Mononuclear cell (primary cell): Measurements from ENCODE around the gene NOTCH4. TPM values are rescaled to one million over a fixed set of nuclear protein-coding genes. Genes with fewer than 3 reads are reported as not detected.
A peak's percentile ranks its signal among the peaks of the same experiment; 100 is the strongest.

Experiments
- H3K27me3 ChIP-seq: 2 replicates; pipeline ENCODE4 v1.6.0; 2011; ENCODE audit warnings: low read length, control low read depth; ENCODE audit not compliant: insufficient read depth
- H3K4me1 ChIP-seq: 2 replicates; pipeline ENCODE4 v1.5.1; 2011; ENCODE audit warnings: mild to moderate bottlenecking, low read length, control low read depth; ENCODE audit not compliant: insufficient read depth
- H3K4me3 ChIP-seq: 2 replicates; pipeline ENCODE4 v1.5.1; 2011; ENCODE audit warnings: mild to moderate bottlenecking, low read length, moderate library complexity
- H3K9me3 ChIP-seq: 2 replicates; pipeline ENCODE4 v1.5.1; 2011; ENCODE audit warnings: low read depth, mild to moderate bottlenecking, control low read depth, low read length
- total RNA-seq: library from RNA; depleted of rRNA; stranded (reverse); fragments of >200 nt; gene quantifications from one replicate; pipeline ENCODE4 v1.2.3, GENCODE V29; 2012

NOTCH4 gene
- total RNA-seq, 1 donor: 5.6 TPM

DNA sequence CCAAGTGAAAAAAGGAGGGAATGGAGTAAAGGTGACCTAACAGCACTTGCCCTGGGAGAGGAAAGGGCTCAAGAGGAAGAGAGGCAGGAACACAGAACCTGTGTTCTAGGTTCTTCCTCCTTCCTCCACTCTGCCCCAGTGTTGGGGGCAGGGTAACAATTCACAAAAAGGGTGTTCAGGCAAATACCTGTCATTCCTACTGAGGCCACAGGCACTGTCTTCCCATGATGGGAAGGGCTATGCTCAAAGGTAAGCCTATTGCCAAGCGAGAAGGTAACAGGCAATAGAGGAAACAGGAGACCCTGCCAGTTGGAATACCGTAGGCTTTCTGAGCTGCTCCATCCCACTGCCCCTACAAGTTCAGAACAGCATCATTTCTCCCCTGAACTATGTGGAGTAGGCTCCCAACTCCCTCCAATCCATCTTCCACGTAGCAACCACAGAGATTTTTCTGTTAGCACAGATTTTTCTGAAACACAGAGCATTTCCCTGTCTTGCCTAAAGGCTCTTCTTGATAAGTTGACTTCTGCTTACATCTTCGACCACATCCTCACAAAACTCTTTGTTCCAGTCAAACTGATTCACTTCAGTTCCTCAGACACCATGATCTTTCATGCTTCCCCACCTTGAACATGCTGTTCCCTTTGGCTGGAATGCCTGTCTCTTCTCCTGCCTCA, 50.7 kb downstream of the NOTCH4 start:
- H3K4me3 ChIP-seq: no peak overlapping the region
- H3K27me3 ChIP-seq: no peaks in the 10 kb centered on the region
- no peaks in the 10 kb centered on the region for H3K9me3 ChIP-seq
- peaks cover 45% of the 10 kb centered on the region for H3K4me1 ChIP-seq

DNA sequence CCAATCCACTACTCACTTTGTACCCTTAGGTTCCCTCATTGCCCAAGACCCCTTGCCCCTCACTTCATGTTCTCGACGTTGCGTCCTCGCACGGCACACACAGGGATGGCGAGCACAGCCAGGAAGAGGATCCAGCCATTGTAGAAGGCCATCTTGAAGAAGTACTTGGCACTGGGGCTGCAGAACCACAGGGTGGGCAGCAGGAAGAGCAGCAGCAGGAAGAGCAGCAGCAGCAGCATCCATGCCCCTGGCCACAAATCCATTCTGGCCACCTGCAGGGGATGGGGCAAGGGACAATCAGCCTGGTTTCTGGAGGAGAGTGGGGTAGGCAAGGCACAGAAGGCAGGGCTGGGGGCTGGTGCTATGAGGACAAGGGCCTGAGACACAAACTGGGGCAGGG, 52.6 kb downstream of the NOTCH4 start:
- no peak overlapping the region for H3K4me3 ChIP-seq
- H3K4me1 ChIP-seq: peaks cover 30% of the 10 kb centered on the region
- H3K27me3 ChIP-seq: no peaks in the 10 kb centered on the region
- no peaks in the 10 kb centered on the region for H3K9me3 ChIP-seq

DNA sequence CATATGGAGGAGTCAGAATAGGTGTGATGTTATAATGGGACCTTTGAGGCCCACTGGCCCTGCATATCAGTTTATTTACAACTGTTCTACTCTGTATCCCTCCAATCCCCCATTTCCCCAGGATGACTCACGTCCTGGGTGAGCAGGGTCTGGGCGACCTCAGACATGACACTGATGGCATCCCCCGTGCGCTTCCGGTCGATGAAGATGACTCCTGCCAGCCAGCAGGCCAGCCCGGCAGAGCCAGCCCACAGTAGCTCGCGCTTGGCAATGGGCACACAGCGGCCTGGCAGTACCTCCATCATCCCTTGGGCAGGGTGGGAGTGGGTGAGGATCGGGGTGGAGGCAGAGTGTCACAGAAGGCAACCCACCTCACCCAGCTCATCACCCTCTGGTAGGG, 53.6 kb downstream of the NOTCH4 start:
- no peaks in the 10 kb centered on the region for H3K27me3 ChIP-seq
- H3K9me3 ChIP-seq: no peaks in the 10 kb centered on the region
- peaks cover 24% of the 10 kb centered on the region for H3K4me1 ChIP-seq
- H3K4me3 ChIP-seq: no peak overlapping the region

- Histone ChIP-seq H3K4me3 (no peak overlapping the region), H3K9me3 (no peaks in the 10 kb centered on the region), H3K4me1 (peaks cover 13% of the 10 kb centered on the region), H3K27me3 (no peaks in the 10 kb centered on the region)
Measured at GRCh38 chr6:32168807-32169591, 54.9 kb downstream of the NOTCH4 start.

DNA sequence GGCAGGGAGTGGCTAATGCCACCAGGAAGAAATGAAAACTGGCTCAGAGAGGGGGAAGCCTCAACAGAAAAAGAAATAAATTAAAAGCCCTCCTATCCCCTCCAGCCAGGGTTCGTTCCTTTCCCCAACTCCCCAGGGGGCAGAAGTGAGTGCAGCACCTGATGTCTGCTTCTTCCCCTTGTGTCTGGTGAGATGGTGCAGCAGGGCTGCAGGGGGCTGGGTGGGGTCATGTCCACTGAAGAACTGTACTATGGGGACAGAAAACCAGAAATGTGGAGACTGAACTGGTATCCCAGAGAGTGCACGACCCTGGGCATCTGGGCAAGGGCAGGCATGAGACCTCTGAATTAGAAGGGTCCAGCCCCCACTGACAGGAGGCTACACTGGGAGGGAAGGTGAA, 55.5 kb downstream of the NOTCH4 start:
- Histone ChIP-seq H3K9me3 (no peaks in the 10 kb centered on the region), H3K4me1 (peaks cover 7% of the 10 kb centered on the region), H3K27me3 (no peaks in the 10 kb centered on the region), H3K4me3 (no peak overlapping the region)

DNA sequence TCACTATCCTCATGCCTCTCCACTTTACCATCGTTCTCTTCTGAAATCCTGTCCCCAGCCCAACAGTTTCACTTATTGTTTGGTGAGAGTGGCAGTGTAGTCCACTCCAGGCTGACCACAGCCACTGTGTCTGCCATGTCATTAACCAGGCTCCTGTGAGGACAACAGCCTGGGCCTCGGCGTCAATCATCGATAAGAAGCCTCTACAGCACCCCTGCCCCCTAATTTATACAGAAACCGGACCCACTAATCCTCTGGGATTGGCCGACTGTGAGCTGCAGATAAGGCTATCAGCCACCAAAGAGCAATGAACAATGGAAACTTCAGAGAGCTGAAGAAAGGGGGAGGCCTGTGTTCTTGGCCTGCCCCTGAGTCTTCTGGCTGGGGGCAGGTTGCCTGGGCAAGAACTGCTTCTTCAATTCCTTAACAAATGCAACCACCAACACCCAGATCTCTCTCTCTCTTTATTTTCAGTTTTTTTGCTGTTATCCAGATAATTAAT, 56.1 kb downstream of the NOTCH4 start:
- H3K4me1 ChIP-seq: peaks cover 1% of the 10 kb centered on the region
- no peaks in the 10 kb centered on the region for H3K9me3 ChIP-seq
- H3K27me3 ChIP-seq: no peaks in the 10 kb centered on the region
- H3K4me3 ChIP-seq: no peak overlapping the region

DNA sequence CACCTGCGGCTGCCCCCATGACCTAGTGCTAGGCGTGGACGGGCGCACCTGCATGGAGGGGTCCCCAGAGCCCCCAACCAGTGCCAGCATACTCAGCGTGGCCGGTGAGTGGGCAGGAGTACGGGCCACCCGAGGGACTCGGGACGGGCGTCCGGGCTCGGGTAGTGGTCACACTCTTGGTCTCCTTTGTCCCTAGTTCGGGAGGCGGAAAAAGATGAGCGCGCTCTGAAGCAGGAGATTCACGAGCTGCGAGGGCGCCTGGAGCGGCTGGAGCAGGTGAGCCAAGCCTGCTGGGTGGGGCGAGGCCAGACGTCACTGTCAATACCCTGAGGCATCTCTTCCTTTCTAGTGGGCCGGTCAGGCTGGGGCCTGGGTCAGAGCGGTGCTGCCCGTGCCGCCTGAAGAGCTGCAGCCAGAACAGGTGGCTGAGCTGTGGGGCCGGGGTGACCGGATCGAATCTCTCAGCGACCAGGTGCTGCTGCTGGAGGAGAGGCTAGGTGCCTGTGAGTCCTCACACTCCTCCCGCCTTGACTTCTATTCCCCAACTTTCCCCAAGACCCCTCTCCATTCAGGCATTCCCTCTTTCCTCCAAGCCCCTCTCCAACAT, 56.6 kb downstream of the NOTCH4 start:
- Histone ChIP-seq H3K9me3 (no peaks in the 10 kb centered on the region), H3K4me3 (no peak overlapping the region), H3K27me3 (no peaks in the 10 kb centered on the region)

DNA sequence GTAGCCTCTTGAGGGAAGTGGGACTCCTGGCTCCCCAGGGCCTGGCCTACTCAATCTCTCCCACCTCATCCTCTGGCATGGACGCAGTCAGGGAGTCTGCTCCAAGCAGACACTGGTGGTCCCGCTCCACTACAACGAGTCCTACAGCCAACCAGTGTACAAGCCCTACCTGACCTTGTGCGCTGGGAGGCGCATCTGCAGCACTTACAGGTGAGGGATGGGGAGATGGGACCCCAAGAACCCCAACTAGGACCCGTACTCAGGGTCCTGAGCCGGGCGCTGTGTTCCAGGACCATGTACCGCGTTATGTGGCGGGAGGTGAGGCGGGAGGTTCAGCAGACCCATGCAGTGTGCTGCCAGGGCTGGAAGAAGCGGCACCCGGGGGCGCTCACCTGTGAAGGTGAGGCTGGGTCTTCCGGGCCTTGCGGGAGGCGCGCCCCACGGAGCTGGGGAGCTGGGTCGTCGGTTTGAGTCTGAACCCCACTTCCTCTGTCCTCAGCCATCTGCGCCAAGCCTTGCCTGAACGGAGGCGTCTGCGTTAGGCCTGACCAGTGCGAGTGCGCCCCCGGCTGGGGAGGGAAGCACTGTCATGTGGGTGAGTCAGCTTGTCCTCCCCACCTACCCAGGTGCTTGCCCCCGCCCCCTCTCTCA, 57.3 kb downstream of the NOTCH4 start:
- no peaks in the 10 kb centered on the region for H3K9me3 ChIP-seq
- H3K4me1 ChIP-seq: no peaks in the 10 kb centered on the region
- H3K4me3 ChIP-seq: no peak overlapping the region
- no peaks in the 10 kb centered on the region for H3K27me3 ChIP-seq

More for the DNA sequence above, 56.6 kb downstream of the NOTCH4 start:
- H3K4me1 ChIP-seq: no peaks in the 10 kb centered on the region

DNA sequence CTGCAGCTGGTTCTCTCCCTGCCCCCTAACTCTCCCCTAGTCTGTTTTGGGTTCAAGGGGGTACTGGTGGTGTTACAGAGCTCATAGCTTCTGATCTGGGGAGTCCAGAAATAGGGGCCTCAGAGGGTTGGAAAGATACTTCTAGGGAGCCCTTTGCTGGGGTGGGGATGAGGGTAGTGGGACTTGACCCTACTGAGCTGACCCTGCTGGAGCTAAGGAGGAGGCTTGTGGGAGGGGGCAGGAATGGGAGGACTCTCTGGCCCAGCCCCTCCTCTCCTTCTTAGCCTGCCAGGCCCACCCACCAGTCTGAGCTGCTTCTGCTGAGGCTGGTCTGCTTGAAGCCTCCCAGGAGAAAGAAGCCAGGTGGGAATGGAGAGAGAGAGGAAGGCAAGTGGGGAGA, 59.6 kb downstream of the NOTCH4 start, which contains the start of gene EGFL8:
Gene EGFL8 (plus strand): TSS at position 301 of the 400 bp plus-strand sequence. CDS start 1,571 bp downstream, outside the sequence.
- no peaks in the 10 kb centered on the region for H3K27me3 ChIP-seq
- H3K4me1 ChIP-seq: no peaks in the 10 kb centered on the region
- H3K9me3 ChIP-seq: no peaks in the 10 kb centered on the region
- H3K4me3 ChIP-seq: no peak within 1 kb of the TSS

DNA sequence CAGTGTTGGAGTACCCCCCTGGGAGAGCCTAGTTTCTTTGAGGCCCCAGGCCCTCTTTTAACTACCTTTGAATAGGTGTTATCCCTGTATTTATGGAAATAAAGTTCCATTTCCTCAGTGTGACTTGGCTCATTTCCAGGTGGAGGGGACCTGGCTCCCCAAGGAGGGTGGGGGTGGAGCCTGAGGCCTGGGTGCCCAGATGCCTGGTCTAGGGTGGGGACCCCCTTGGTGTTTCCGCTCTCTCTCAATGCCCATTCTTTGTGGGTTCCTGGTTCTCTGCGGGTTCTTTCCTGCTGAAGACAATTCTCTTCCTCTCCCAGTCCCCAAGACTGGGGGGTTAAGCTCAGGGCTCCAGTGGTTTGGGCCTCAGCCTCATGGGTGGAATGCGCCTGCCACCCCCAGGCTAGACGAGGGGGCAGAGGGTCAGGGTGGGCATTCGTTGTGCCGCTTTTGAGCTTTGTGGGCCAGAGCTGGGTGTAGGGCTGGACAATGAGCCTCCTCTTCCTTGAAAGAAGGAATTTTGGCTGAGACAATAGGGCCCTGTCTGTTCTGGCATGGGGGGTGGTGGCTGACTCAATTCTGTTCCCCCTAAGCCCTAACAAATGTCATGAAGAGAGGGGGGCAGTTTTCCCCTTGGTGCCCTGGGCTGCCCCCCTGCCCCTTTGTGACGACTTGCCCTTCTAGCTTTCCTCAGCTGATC, 60.2 kb downstream of the NOTCH4 start:
- no peaks in the 10 kb centered on the region for H3K4me1 ChIP-seq

GRCh38 chr6:32158052-32158451, 65.8 kb downstream of the NOTCH4 start:
- Histone ChIP-seq H3K9me3 (no peaks in the 10 kb centered on the region), H3K27me3 (peaks cover 2% of the 10 kb centered on the region), H3K4me1 (peaks cover 26% of the 10 kb centered on the region), H3K4me3 (no peak overlapping the region)

More for the DNA sequence above, 60.2 kb downstream of the NOTCH4 start:
- Histone ChIP-seq H3K27me3 (no peaks in the 10 kb centered on the region), H3K4me3 (no peak overlapping the region), H3K9me3 (no peaks in the 10 kb centered on the region)

DNA sequence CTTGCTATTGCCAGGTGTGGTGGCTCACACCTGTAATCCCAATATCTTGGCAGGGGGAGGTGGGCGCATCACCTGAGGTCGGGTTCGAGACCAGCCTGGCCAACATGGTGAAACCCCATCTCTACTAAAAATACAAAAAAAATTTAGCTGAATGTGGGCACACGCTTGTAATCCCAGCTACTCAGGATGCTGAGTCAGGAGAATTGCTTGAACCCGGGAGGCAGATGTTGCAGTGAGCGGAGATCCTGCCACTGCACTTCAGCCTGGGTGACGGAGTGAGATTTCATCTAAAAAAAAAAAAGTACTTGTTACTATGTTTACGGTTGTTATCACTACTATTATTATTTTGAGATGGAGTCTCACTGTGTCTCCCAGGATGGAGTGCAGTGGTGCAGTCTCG, 67.0 kb downstream of the NOTCH4 start:
- H3K27me3 ChIP-seq: peaks cover 13% of the 10 kb centered on the region
- H3K4me1 ChIP-seq: peaks cover 31% of the 10 kb centered on the region
- H3K9me3 ChIP-seq: no peaks in the 10 kb centered on the region

DNA sequence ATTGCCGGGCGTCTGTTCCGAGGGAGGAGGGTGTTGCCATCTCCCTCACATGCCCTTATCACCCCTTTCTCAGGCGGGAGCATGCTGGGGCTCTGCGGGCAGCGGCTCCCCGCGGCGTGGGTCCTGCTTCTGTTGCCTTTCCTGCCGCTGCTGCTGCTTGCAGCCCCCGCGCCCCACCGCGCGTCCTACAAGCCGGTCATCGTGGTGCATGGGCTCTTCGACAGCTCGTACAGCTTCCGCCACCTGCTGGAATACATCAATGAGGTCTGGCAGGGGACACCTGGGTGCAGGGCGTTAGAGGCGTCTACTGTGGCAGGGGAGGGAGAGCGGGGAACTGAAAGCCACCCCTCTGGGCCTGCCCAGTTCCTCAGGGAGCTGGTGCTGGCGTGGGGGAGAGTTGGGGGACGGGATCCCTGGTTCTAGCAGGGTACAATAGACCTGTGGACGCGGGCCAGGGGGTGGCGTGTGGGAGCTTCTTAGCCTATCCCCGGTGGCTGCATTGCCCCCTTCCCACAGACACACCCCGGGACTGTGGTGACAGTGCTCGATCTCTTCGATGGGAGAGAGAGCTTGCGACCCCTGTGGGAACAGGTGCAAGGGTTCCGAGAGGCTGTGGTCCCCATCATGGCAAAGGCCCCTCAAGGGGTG, 69.2 kb downstream of the NOTCH4 start:
- Histone ChIP-seq H3K4me3 (peak overlapping the region; percentile 49), H3K27me3 (peaks cover 27% of the 10 kb centered on the region), H3K4me1 (peaks cover 31% of the 10 kb centered on the region)

More for the DNA sequence above, 67.0 kb downstream of the NOTCH4 start:
- H3K4me3 ChIP-seq: no peak overlapping the region

More for the DNA sequence above, 69.2 kb downstream of the NOTCH4 start:
- no peaks in the 10 kb centered on the region for H3K9me3 ChIP-seq
